Mucosa of rectum (tissue), 2 donors: ENCODE measurements around the gene MIGA1.
"Not testable (repeated sequence)": the region's sequence is repeated elsewhere in the genome, so short reads cannot be mapped to it uniquely, and the experiment has no call there.

Experiments used
- H3K27ac ChIP-seq, 2 donors: one replicate each; pipeline ENCODE4 v1.7.0; 2013; ENCODE audit warnings: inconsistent platforms in 2 of 2, low read depth in 2 of 2, low read length in 2 of 2
- H3K27me3 ChIP-seq, 2 donors: one replicate each; pipeline ENCODE4 v1.7.0; 2013; ENCODE audit warnings: low read length in 2 of 2; ENCODE audit not compliant: control insufficient read depth in 2 of 2, insufficient read depth in 2 of 2
- H3K36me3 ChIP-seq, 2 donors: one replicate each; pipeline ENCODE4 v1.7.0; 2013; ENCODE audit warnings: low read length in 2 of 2; ENCODE audit not compliant: control insufficient read depth in 2 of 2, insufficient read depth in 2 of 2
- H3K4me1 ChIP-seq, 2 donors: one replicate each; pipeline ENCODE4 v1.7.0; 2013; ENCODE audit warnings: low read length in 2 of 2, mild to moderate bottlenecking in 1 of 2; ENCODE audit not compliant: control insufficient read depth in 2 of 2, insufficient read depth in 2 of 2
- H3K4me3 ChIP-seq, 2 donors: one replicate each; pipeline ENCODE4 v1.7.0; 2013; ENCODE audit warnings: low read length in 2 of 2
- H3K9ac ChIP-seq, 2 donors: one replicate each; pipeline ENCODE4 v1.7.0; 2013; ENCODE audit warnings: low read length in 2 of 2, low read depth in 1 of 2, mild to moderate bottlenecking in 1 of 2
- H3K9me3 ChIP-seq, 2 donors: one replicate each; pipeline ENCODE4 v1.7.0; 2013; ENCODE audit warnings: low read length in 2 of 2; ENCODE audit not compliant: control insufficient read depth in 2 of 2
- donor health status: healthy.
- donor health status: Normal muscosa, but diverticular disease.

Gene MIGA1

DNA sequence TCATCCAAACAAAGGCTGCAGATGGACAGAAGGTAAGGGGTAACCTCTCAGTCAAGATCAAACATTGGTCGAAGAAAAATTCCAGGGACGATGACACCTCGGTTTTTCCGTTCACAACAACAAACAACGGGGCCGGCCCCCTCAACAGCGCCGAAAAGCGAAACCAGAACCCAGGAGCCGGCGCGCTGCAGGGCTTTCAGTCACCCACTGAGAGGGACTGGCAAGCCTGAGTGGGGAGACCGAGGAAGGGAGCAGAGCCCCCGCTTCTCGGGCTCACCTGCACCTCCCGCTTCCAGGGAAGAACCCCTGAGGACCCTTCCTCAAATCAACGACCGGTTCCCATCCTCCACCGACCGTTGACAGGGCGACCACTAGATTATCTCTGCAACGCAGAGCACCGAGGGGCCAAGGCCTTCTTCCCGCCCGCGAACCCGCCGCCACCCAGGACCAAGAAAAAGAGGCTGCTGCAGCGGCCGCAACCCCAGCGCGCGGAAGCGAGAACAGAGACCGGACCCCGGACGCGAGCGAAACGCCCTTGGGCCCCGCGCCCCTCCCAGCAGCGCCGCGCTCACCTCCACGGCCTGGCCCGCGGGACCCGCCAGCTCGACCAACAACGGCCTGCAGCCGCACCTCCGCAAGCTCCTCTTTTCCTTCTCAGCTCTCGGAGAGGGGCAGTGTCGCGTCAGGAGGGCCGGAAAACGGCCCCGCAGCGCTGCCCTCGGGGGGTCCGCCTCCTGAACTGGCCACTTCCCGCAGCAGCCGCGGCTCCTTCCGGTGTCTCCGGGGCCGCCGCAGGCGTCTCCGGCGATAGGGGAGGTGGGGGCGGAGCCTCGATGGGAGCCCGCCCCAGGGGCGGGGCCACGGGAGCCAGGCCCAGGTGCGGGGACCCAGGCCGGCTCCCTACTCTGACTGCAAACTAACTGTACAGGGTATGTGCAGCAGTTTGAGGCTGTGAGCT, 20.1 kb upstream of the MIGA1 start, which contains the start of gene USP33:
Gene USP33 (minus strand): TSS at position 782 of the 958 bp plus-strand sequence. CDS start 18,155 bp downstream, outside the sequence.
- Histone ChIP-seq H3K27me3 (no peaks in the 10 kb centered on the region), H3K4me3 (peak within 1 kb of the TSS; percentile 83 to 84), H3K27ac (peak within 1 kb of the TSS; percentile 80 to 86), H3K36me3 (no peaks in the 10 kb centered on the region), H3K4me1 (peaks cover 5 to 9% of the 10 kb centered on the region in 2 donors), H3K9me3 (no peaks in the 10 kb centered on the region), H3K9ac (peak within 1 kb of the TSS; percentile 87 to 90)

DNA sequence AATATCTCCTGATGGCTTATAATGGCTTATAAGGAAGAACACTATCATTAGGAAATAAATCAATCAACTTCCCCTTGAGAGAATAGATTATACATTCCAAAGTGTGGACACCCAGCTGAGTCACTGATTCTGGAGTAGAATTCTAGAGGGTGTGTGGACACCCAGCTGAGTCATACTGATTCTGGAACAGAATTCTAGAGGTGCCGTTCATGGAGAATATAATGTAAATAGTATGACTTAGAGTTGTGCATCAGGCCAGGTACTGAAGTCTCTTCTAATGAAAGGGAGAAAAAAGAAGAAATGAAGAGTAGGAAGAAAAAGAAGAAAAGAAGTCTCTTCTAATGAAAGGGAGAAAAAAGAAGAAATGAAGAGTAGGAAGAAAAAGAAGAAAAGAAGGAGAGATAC, 17.4 kb upstream of the MIGA1 start:
- Histone ChIP-seq H3K9me3 (no peaks in the 10 kb centered on the region), H3K27ac (no peak overlapping the region), H3K9ac (no peak overlapping the region), H3K36me3 (no peaks in the 10 kb centered on the region), H3K4me3 (no peak overlapping the region), H3K27me3 (no peaks in the 10 kb centered on the region), H3K4me1 (peaks cover 5 to 9% of the 10 kb centered on the region in 2 donors)

DNA sequence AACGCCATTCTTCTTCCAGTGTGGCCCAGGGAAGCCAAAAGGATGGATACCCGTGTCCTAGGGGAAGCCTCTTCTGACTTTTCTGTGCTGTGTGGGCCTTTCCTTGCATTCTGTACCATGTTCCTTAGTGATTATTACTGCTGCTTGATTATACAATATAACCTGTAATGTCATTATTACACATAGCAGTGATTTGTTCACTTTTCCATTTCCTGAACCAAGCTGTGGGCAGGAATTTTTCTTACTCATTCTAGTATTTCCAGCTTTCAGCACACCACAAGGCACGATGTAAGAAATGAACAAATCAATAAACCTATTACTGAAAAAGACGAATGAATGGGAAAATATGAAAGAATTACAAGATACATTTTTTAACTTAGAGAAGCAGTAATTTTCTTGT, 11.4 kb upstream of the MIGA1 start:
- H3K9me3 ChIP-seq, result no peaks in the 10 kb centered on the region
- H3K4me1 ChIP-seq, result no peaks in the 10 kb centered on the region
- no peaks in the 10 kb centered on the region for H3K27me3 ChIP-seq
- H3K27ac ChIP-seq, result no peak overlapping the region
- no peaks in the 10 kb centered on the region for H3K36me3 ChIP-seq
- no peak overlapping the region for H3K4me3 ChIP-seq
- no peak overlapping the region for H3K9ac ChIP-seq

DNA sequence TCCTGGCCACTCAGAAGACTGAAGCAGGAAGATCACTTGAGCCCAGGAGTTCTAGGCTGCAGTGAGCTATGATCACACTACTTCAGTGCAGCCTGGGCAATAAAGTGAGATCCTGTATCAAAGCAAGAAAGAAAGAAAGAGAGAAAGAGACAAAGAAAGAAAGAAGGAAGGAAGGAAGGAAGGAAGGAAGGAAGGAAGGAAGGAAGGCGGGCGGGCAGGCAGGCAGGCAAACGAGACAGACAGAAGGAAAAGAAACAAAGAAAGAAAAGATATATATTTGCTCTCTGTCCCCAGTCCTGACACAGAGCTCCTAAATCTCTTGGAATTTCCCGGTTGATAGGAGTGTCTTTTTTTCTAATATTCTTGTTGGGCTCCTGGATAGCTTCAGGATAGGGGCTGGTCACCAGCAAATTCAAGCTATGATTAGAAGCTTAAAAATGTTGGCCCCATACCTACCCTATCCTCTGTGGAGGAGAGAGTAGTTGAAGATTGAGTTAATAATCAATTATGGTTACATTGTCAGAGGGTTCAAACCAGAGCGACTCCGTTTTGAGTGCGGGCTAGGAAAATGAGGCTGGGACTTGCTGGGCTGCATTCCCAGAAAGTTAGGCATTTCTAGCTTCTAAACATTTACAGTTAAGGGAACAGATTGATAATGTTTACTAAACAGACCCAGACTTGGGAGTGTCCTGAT, 3.3 kb upstream of the MIGA1 start:
- Histone ChIP-seq H3K27ac (no peak overlapping the region), H3K27me3 (no peaks in the 10 kb centered on the region), H3K4me3 (no peak overlapping the region), H3K4me1 (peaks cover 0 to 6% of the 10 kb centered on the region in 2 donors), H3K36me3 (no peaks in the 10 kb centered on the region), H3K9me3 (no peaks in the 10 kb centered on the region), H3K9ac (no peak overlapping the region)

DNA sequence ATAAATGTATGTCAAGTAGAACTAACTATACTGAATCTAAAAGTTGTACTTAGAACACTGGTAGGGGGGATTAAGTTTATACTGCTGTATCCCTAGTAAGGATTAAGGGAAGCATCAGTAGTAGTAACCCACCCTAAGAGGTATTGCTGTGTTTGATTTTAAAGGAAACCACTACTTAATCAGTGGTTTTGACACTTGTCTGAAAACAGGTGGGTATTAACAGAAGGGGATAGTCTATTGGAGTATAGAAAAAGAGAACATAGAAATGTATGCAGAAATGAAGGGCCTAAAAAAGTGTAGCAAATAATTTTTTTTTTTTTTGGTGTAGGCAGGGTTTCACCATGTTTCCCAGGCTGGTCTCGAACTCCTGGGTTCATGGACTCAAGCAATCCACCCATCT, 2.2 kb downstream of the MIGA1 start:
- no peak overlapping the region for H3K27ac ChIP-seq
- peak overlapping the region in 1 of 2 donors; percentile 10 for H3K9ac ChIP-seq
- no peak overlapping the region for H3K4me3 ChIP-seq
- peaks cover 0 to 6% of the 10 kb centered on the region in 2 donors for H3K4me1 ChIP-seq
- H3K9me3 ChIP-seq, result no peaks in the 10 kb centered on the region
- peaks cover 0 to 7% of the 10 kb centered on the region in 2 donors for H3K36me3 ChIP-seq
- H3K27me3 ChIP-seq, result no peaks in the 10 kb centered on the region

- Histone ChIP-seq H3K27ac (no peak overlapping the region), H3K9me3 (no peaks in the 10 kb centered on the region), H3K4me3 (no peak overlapping the region), H3K4me1 (peaks cover 0 to 6% of the 10 kb centered on the region in 2 donors), H3K36me3 (peaks cover 0 to 7% of the 10 kb centered on the region in 2 donors), H3K9ac (no peak overlapping the region), H3K27me3 (no peaks in the 10 kb centered on the region)
Observed at GRCh38 chr1:77783141-77783540, 3.7 kb downstream of the MIGA1 start.

DNA sequence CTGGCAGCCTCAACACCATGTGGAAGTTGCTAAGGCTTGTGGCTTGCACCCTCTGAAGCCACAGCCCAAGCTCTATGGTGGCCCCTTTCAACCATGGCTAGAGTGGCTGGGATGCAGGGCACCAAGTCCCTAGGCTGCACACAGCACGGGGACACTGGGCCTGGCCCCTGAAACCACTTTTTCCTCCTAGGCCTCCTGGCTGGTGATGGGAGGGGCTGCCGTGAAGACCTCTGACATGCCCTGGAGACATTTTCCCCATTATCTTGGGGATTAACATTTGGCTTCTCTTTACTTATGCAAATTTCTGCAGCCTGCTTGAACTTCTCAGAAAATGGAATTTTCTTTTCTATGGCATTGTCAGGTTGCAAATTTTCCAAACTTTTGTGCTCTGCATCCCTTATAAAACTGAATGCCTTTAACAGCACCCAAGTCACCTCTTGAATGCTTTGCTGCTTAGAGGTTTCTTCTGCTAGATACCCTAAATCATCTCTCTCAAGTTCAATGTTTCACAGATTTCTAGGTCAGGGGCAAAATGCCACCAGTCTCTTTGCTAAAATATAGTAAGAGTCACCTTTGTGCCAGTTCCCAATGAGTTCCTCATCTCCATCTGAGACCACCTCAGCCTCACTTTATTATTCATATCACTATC, 6.8 kb downstream of the MIGA1 start:
- H3K36me3 ChIP-seq, H3K4me3 ChIP-seq, H3K4me1 ChIP-seq, H3K27ac ChIP-seq, H3K9me3 ChIP-seq, H3K9ac ChIP-seq, H3K27me3 ChIP-seq: not testable (repeated sequence)

DNA sequence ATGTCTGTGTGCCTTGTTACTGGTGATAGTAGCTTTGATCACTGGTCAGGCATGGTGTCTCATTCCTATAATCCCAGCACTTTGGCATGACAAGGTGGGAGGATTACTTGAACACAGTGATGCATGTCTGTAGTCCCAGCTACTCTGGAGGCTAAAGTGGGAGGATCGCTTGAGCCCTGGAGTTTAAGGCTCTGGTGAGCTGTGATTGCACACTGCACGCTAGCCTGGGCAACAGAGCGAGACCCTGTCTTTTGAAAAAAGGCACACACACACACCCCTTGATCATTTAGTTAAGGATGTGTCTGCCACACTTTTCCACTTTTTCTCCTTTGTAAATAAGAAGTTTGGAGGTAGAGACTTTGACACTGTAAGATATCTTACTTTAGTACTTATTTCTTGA, 15.1 kb downstream of the MIGA1 start:
- no peaks in the 10 kb centered on the region for H3K27me3 ChIP-seq
- no peaks in the 10 kb centered on the region for H3K9me3 ChIP-seq
- no peaks in the 10 kb centered on the region for H3K4me1 ChIP-seq
- H3K36me3 ChIP-seq, result peaks cover 3 to 4% of the 10 kb centered on the region in 2 donors
- H3K4me3 ChIP-seq, result no peak overlapping the region
- H3K9ac ChIP-seq, result no peak overlapping the region
- no peak overlapping the region for H3K27ac ChIP-seq

DNA sequence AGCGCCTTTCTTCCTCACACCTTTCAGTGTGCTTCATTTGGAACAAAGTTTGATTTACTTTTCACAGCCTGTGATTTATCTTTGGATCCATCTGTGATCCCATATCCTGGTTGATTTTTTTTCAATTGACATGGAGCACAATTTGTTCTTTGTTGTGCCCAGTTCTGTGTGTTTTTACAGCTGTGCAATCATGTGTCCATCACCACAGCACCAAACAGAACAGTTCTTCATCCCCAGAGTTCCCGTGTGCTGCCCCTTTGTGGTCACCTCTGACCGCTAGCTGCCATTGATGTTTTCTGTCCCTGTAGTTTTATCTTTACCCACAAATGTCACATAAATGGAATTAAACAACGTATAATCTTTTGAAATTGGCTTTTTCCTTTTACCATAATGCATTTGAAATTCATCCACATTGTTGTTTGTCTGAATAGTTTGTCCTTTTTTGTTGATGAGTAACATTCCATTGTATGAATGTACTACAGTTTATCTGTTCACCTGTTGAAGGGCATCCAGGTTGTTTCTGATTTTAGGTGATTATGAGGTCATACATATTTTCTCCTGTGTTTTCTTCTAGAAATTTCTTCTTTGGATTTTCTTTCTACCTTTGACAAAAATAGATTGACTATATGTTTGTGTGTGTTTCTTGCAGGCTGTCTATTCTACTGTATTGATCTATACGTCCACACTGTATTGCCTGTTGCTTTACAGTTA, 17.4 kb downstream of the MIGA1 start:
- Histone ChIP-seq H3K4me3 (no peak overlapping the region), H3K9me3 (no peaks in the 10 kb centered on the region), H3K4me1 (no peaks in the 10 kb centered on the region), H3K9ac (no peak overlapping the region), H3K27ac (no peak overlapping the region), H3K27me3 (no peaks in the 10 kb centered on the region), H3K36me3 (peaks cover 4 to 7% of the 10 kb centered on the region in 2 donors)
